Measurements from ENCODE around the gene RCAN1. TPM values are rescaled to one million over a fixed set of nuclear protein-coding genes. Genes with fewer than 3 reads are reported as not detected.

Gene RCAN1
- total and polyA plus RNA-seq, 9 of the 15 experiments (the other 6 are each of a cell fraction or from before 2014, with no cell fraction given), result 4.4 to 16.5 (median 12.3) TPM

DNA sequence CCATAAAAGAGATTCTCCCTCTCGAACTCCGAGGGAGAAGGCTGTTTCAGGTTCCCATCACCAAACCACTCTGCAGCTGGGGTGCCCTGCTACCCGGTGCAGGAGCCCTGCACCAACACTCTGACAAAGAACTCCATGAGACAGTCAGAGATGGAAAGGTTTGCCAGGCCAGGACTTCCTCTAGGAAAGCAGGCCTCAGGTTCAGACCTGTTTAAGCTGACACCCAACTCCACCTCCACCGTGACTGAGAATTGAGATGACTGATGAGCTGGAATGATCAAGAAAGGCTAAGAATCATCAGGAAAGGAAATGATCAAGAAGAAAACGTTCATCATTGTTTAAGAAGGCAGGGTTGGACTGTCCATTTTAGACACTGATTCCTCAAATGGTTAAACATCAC lies 56.7 kb downstream of the RCAN1 start (continued):
- TF ChIP-seq ZNF384 (IDR thresholded peaks at IDR 0.05; ENCODE audit: low read depth, low read length) (no peak), NR2C1 (IDR thresholded peaks at IDR 0.05) (no peak), NR2C1 (tag; IDR thresholded peaks at IDR 0.05) (no peak), PTRF (tag; IDR thresholded peaks at IDR 0.05) (no peak), PHF8 (IDR thresholded peaks at IDR 0.05; ENCODE audit: borderline replicate concordance, low read length) (no peak)

DNA sequence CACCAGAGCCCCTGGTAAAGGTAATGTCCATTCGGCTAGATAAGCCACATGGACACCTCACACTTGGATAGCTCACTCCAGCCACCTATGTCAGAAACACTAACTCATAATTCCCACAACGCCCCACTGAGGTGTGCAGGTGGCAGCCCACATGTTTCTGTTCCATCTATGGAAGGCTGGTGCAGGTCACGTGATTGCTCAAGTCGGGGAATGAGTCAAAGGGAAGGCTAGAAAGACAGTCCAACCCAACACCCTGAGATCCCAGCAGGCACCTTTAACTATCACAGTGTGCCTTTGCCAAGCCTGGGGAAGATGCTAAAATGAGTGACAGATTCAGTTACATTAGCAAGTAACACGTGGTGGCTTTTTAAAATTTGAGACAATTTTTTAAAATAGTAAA lies 57.7 kb downstream of the RCAN1 start:
- 4% methylated on average over 5 of the region's 5 CpGs for WGBS (ENCODE audit: insufficient coverage, low coverage, missing lambda C conversion rate)
- Histone ChIP-seq H3K9me3 (replicated peaks; ENCODE audit: control insufficient read depth, insufficient read depth, low read depth, low read length) (no peaks in the 10 kb centered on the region; the same call in 1 of the 2 replicates), H3K4me1 (replicated peaks in 1 of 2; ENCODE audit: control insufficient read depth in 2 of 2, insufficient read depth in 2 of 2, low read length in 2 of 2) (no peaks in the 10 kb centered on the region; a peak in 1 of 5 replicates), H3K36me3 (ENCODE audit: control insufficient read depth, insufficient read depth, low read length) (no peaks in the 10 kb centered on the region), H3K9ac (ENCODE audit: insufficient read depth in 1 of 2, low read depth in 2 of 2, low read length in 2 of 2) (no peak overlapping the region), H3K9me1 (ENCODE audit: control insufficient read depth, insufficient read depth, low read length) (no peaks in the 10 kb centered on the region), H4K20me1 (replicated peaks; ENCODE audit: control insufficient read depth, insufficient read depth, low read length) (no peaks in the 10 kb centered on the region), H3K4me3 (no peak overlapping the region), H2AFZ (ENCODE audit: low read depth, low read length) (no peak overlapping the region), H3K79me2 (ENCODE audit: control insufficient read depth, insufficient read depth, low read length) (no peaks in the 10 kb centered on the region), H3K27me3 (ENCODE audit: control insufficient read depth in 2 of 2, insufficient read depth in 2 of 2, low read length in 2 of 2) (no peaks in the 10 kb centered on the region; a peak in 2 of 5 replicates), H3K4me2 (ENCODE audit: insufficient read depth, low read length) (no peak overlapping the region), H3K27ac (ENCODE audit: extremely low read depth, low read depth, low read length) (no peak overlapping the region)
- ATAC-seq (no peak), FAIRE-seq (no peak), DNase-seq (ENCODE audit: extremely low read depth in 1 of 4, low spot score in 3 of 4) (no peak)
- CTCF ChIA-PET (ENCODE audit: low intra/inter-chr PET ratio), result no interaction called here
- peak; percentile 74 for TF ChIP-seq RAD51 (IDR thresholded peaks at IDR 0.05; ENCODE audit: borderline replicate concordance, low read depth)
- TF ChIP-seq CBFA2T2 (conservative IDR thresholded peaks at IDR 0.05), result 0 out of 2 replicates have a peak, but pooled peaks have one; percentile 34
- peak; percentile 55 for TF ChIP-seq USF2 (CRISPR knock-in tag; IDR thresholded peaks at IDR 0.05)
- no peak for TF ChIP-seq ZNF655 (CRISPR knock-in tag; IDR thresholded peaks at IDR 0.05)
- TF ChIP-seq, protein P1, sequence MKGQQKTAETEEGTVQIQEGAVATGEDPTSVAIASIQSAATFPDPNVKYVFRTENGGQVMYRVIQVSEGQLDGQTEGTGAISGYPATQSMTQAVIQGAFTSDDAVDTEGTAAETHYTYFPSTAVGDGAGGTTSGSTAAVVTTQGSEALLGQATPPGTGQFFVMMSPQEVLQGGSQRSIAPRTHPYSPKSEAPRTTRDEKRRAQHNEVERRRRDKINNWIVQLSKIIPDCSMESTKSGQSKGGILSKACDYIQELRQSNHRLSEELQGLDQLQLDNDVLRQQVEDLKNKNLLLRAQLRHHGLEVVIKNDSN (CRISPR knock-in tag; IDR thresholded peaks at IDR 0.05), result peak; percentile 53
- no peak for TF ChIP-seq SP1 (CRISPR knock-in tag; IDR thresholded peaks at IDR 0.05)
- peak; percentile 64 for TF ChIP-seq TOE1 (IDR thresholded peaks at IDR 0.05; ENCODE audit: borderline replicate concordance)
- no peak for TF ChIP-seq TOE1 (CRISPR knock-in tag; IDR thresholded peaks at IDR 0.05; ENCODE audit: borderline replicate concordance, low read depth)
- 0 out of 2 replicates have a peak, but pooled peaks have one; percentile 31 for TF ChIP-seq BHLHE40 (IDR thresholded peaks at IDR 0.05; ENCODE audit: low read length)
- BruUV-seq (replicated peaks), result no TSS peak
- in situ Hi-C loops (cut with MboI) (no loop called here), intact Hi-C loops (cut with micrococcal nuclease) (no loop called here)
- POLR2A ChIA-PET, result interaction anchor here (0.7 to 1.2 kb wide), 2 partner anchors 11 to 366 kb away, joined by 3 read pairs; no protein-coding TSS in a partner anchor
